ENCODE measurements around the gene NXNL1.

The NXNL1 gene

DNA sequence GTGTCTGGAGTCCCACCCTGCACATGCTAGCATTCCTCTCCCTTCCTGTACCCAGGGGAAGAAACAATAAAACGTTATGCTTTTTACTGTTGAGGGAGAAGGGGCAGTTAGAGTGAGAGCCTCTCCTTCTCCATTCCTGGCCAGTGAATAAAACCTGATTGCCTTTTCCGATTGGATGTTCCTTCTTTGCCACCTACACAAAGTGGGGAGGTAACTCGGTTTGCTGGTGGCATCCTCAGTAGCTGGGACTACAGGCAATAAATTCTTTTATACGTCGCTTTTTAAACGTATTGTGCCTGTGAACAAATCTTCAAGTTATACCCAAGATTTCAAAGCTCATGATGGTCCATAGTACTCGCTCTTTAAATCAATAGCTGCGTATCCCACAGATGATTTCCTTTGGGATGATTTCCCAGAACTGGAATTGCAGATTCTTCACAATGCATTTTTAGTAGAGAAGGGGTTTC is 41.5 kb downstream of the NXNL1 start:
- DNase-seq: no peak

GRCh38 chr19:17418710-17419109 is 42.0 kb downstream of the NXNL1 start:
- no peak for DNase-seq

GRCh38 chr19:17415121-17415520 is 45.6 kb downstream of the NXNL1 start:
- no peak for DNase-seq

GRCh38 chr19:17414097-17414496 is 46.6 kb downstream of the NXNL1 start:
- DNase-seq: no peak

DNA sequence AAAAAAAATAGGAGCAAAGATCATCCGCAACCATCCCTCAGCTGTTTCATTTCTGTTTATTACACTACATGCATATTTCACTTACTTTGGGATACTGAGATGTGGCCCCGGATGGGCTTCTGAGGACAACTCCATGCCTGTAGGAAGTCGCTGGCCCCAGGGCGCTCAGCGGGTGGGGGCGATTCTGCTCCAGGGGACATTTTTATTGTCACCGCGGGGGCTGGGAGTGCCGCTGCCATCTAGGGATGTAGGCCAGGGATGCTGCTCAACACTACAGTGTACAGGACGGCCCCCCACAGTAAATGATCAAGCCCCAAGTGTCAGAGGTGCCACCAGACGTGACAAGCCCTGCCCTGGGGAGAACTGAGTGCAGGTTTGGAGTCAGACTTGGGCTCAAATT is 48.9 kb downstream of the NXNL1 start:
- DNase-seq: no peak

DNA sequence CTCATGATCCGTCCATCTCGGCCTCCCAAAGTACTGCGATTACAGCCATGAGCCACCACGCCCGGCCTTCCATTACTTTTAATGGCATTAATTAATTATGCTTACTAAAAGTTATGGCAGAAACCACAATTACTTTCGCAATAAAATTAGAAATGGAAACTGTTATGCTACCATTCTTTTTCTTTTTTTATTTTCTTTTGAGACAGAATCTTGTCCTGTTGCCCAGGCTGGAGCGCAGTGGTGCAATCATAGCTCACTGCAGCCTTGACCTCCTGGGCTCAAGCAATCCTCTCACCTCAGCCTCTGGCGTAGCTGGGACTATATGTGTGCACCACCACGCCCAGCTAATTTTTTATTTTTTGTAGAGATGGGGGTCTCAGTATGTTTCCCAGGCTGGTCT is 50.7 kb downstream of the NXNL1 start:
- no peak for DNase-seq

DNA sequence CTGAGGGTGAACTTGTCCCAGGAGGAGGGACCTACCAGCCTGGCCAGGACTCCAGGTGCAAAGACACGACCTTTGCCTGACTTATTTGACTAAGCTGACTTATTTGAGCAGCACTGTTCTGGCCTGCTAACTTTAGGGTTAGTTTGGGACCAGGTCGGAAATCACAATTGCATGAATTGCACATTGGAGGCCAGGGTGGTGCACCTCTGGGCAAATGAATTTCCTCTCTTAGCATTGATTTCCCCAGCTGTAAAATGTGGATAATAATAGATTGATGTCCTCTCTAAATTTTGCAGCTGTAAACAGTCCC is 53.9 kb downstream of the NXNL1 start:
- no peak for DNase-seq

- no peak for DNase-seq
Measured at GRCh38 chr19:17406046-17406886, 54.5 kb downstream of the NXNL1 start.
